Hematopoietic multipotent progenitor cell treated with erythropoietin and hydrocortisone succinate and interleukin-3 and kit ligand, for 17 days (in vitro differentiated cells): ENCODE data around the gene S100A13.

Source experiments
- DNase-seq: peaks from one replicate; pipeline ENCODE4 v3.0.0-alpha.2; 2015; ENCODE audit warnings: low spot score

The S100A13 gene

GRCh38 chr1:153627715-153628626 is 666 bp upstream of the S100A13 start, which contains the start of gene S100A1:
Gene S100A1, plus strand, starts transcription at chr1:153628434. Its CDS starts 2,088 bp downstream, at chr1:153630522.
- DNase-seq = no peak

GRCh38 chr1:153626477-153626903 is 815 bp downstream of the S100A13 start:
- no peak for DNase-seq

GRCh38 chr1:153624965-153625611 is 2.2 kb downstream of the S100A13 start:
- no peak for DNase-seq

- no peak for DNase-seq
Observed at GRCh38 chr1:153623101-153623500, 4.2 kb downstream of the S100A13 start.

GRCh38 chr1:153619171-153619570 is 8.1 kb downstream of the S100A13 start:
- DNase-seq = no peak

- DNase-seq = no peak
Observed at GRCh38 chr1:153617663-153618062, 9.6 kb downstream of the S100A13 start.

- no peak for DNase-seq
Observed at GRCh38 chr1:153616917-153617311, 10.4 kb downstream of the S100A13 start.

GRCh38 chr1:153616144-153616916 is 11.0 kb downstream of the S100A13 start, which contains the start of gene S100A14:
Gene S100A14, minus strand, starts transcription at chr1:153616325. Its CDS starts 467 bp downstream, at chr1:153615858.
- no peak for DNase-seq

- no peak for DNase-seq
Observed at GRCh38 chr1:153615406-153615805, 11.9 kb downstream of the S100A13 start.

- no peak for DNase-seq
Observed at GRCh38 chr1:153614906-153615305, 12.4 kb downstream of the S100A13 start.

GRCh38 chr1:153614189-153614900 is 13.0 kb downstream of the S100A13 start:
- DNase-seq = no peak

GRCh38 chr1:153613406-153613805 is 13.9 kb downstream of the S100A13 start:
- DNase-seq = no peak

- DNase-seq = no peak
Observed at GRCh38 chr1:153612755-153613331, 14.5 kb downstream of the S100A13 start, which contains the start of gene S100A16. Gene S100A16, minus strand, starts transcription at chr1:153613137. Its CDS starts 4,986 bp downstream, at chr1:153608151.

- no peak for DNase-seq
Observed at GRCh38 chr1:153612111-153612754, 15.1 kb downstream of the S100A13 start.

- no peak for DNase-seq
Observed at GRCh38 chr1:153611356-153611755, 15.9 kb downstream of the S100A13 start.

- DNase-seq = no peak
Observed at GRCh38 chr1:153610811-153611301, 16.4 kb downstream of the S100A13 start.

- no peak for DNase-seq
Observed at GRCh38 chr1:153610334-153610733, 17.0 kb downstream of the S100A13 start.

- no peak for DNase-seq
Observed at GRCh38 chr1:153609585-153609907, 17.8 kb downstream of the S100A13 start.

GRCh38 chr1:153608742-153609584 is 18.3 kb downstream of the S100A13 start:
- DNase-seq = no peak
